SU-DHL-6 (cell line): ENCODE data around the gene DCHS2.

Source experiments
- EZH2phosphoT487 ChIP-seq: fragments of 200-600 bp; sonication (generic), shearing (Covaris generic); conservative IDR thresholded peaks from 2 replicates; pipeline ENCODE4 v1.6.1; 2018; ENCODE audit warnings: mild to moderate bottlenecking, antibody characterized with exemption, low read length, moderate library complexity, mixed read lengths
- TF ChIP-seq, protein P1 (sequence below): fragments of 200-600 bp; sonication (generic); IDR thresholded peaks from one replicate; pipeline ENCODE4 v1.5.1; 2017; ENCODE audit warnings: antibody characterized with exemption, mild to moderate bottlenecking, low read length, moderate library complexity; ENCODE audit not compliant: insufficient read depth, poor library complexity, severe bottlenecking

DNA sequence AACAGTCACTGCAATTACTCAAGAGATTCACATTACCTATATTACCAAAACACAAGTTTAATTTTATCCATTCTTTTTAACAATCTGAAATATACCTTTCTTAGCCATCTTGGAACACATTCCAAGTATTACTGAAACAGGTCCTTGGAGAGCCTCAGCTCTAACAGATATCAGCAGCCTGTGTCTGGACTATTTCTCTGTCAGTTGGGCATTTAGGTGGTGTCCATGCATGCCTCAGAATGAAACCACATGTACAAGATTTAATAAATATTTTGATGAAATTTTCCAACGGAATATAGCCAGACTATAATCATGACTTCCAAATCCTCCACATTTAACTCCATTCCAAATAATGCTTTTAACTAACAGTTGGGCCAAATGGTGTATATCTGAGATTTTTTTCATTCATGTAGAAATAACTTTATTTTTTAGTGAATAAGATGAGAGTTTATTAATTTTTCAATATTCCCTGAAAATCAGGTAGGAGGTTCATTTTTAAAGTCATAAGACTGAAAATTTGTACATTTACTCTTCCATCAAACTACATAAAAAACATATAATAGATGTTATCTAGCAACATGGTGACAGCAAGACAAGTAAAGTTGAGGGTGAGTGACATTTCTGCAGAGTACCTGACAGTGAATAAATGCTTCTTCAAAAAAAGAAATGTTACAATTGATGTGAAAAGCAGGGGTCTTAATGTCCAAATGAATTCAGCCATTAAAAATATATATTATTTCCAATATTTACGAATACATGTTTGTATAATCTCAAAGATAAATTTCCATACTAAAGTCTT lies 174.2 kb downstream of the DCHS2 start:
- TF ChIP-seq, protein P1, sequence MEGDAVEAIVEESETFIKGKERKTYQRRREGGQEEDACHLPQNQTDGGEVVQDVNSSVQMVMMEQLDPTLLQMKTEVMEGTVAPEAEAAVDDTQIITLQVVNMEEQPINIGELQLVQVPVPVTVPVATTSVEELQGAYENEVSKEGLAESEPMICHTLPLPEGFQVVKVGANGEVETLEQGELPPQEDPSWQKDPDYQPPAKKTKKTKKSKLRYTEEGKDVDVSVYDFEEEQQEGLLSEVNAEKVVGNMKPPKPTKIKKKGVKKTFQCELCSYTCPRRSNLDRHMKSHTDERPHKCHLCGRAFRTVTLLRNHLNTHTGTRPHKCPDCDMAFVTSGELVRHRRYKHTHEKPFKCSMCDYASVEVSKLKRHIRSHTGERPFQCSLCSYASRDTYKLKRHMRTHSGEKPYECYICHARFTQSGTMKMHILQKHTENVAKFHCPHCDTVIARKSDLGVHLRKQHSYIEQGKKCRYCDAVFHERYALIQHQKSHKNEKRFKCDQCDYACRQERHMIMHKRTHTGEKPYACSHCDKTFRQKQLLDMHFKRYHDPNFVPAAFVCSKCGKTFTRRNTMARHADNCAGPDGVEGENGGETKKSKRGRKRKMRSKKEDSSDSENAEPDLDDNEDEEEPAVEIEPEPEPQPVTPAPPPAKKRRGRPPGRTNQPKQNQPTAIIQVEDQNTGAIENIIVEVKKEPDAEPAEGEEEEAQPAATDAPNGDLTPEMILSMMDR: no peak
- no peak for TF ChIP-seq EZH2phosphoT487
